Astrocyte (in vitro differentiated cells and primary cell): ENCODE results near the gene IMPDH2. TPM values are rescaled to one million over a fixed set of nuclear protein-coding genes. Genes with fewer than 3 reads are reported as not detected.

Experiments used
- DNase-seq: peaks from one replicate; pipeline ENCODE4 v3.0.0-alpha.2; 2010; ENCODE audit warnings: low read depth
- FAIRE-seq: peaks from 2 replicates; lab custom pipeline; 2011; peaks lifted over from hg19 to GRCh38; lab: Jason Lieb, UNC
- H2AFZ ChIP-seq: 2 replicates; pipeline ENCODE4 v1.6.0; 2012; ENCODE audit warnings: low read depth, low read length, inconsistent platforms
- H3K27ac ChIP-seq: 2 replicates; pipeline ENCODE4 v1.5.1; 2011; ENCODE audit warnings: low read depth, low read length, inconsistent platforms
- H3K27me3 ChIP-seq: 2 replicates; pipeline ENCODE4 v1.6.0; 2011; ENCODE audit warnings: low read length, inconsistent platforms; ENCODE audit not compliant: insufficient read depth
- H3K36me3 ChIP-seq: 2 replicates; pipeline ENCODE4 v1.5.1; 2011; ENCODE audit warnings: low read length, inconsistent platforms; ENCODE audit not compliant: insufficient read depth
- H3K4me1 ChIP-seq: 2 replicates; pipeline ENCODE4 v1.5.1; 2011; ENCODE audit warnings: low read length, inconsistent platforms; ENCODE audit not compliant: insufficient read depth
- H3K4me2 ChIP-seq: 2 replicates; pipeline ENCODE4 v1.6.0; 2012; ENCODE audit warnings: low read length, inconsistent platforms
- H3K4me3 ChIP-seq: 2 replicates; pipeline ENCODE4 v1.5.1; 2011; ENCODE audit warnings: low read depth, mild to moderate bottlenecking, low read length, inconsistent platforms; ENCODE audit not compliant: insufficient read depth
- H3K79me2 ChIP-seq: 2 replicates; pipeline ENCODE4 v1.6.0; 2012; ENCODE audit warnings: mild to moderate bottlenecking, low read length, inconsistent platforms; ENCODE audit not compliant: insufficient read depth
- H3K9ac ChIP-seq: 2 replicates; pipeline ENCODE4 v1.6.0; 2012; ENCODE audit warnings: mild to moderate bottlenecking, low read length, inconsistent platforms
- H3K9me3 ChIP-seq: 2 replicates; pipeline ENCODE4 v1.5.1; 2012; ENCODE audit warnings: low read depth, mild to moderate bottlenecking, low read length, inconsistent platforms; ENCODE audit not compliant: insufficient read depth
- H4K20me1 ChIP-seq: 2 replicates; pipeline ENCODE4 v1.6.0; 2012; ENCODE audit warnings: low read length, inconsistent platforms; ENCODE audit not compliant: insufficient read depth
- H3K27ac Mint-ChIP-seq: one replicate; pipeline ENCODE4 v1.8.0; 2021; ENCODE audit warnings: mild to moderate bottlenecking, mixed read lengths; ENCODE audit not compliant: unreplicated experiment
- H3K27me3 Mint-ChIP-seq: one replicate; pipeline ENCODE4 v1.8.0; 2021; ENCODE audit warnings: low read depth, mixed read lengths; ENCODE audit not compliant: unreplicated experiment
- H3K36me3 Mint-ChIP-seq: one replicate; pipeline ENCODE4 v1.8.0; 2021; ENCODE audit warnings: low read depth, mixed read lengths; ENCODE audit not compliant: unreplicated experiment
- H3K4me1 Mint-ChIP-seq: one replicate; pipeline ENCODE4 v1.8.0; 2021; ENCODE audit warnings: low read depth, mixed read lengths; ENCODE audit not compliant: unreplicated experiment
- H3K4me3 Mint-ChIP-seq: one replicate; pipeline ENCODE4 v1.8.0; 2021; ENCODE audit warnings: mild to moderate bottlenecking, moderate library complexity, mixed read lengths; ENCODE audit not compliant: unreplicated experiment
- H3K9me3 Mint-ChIP-seq: one replicate; pipeline ENCODE4 v1.8.0; 2021; ENCODE audit warnings: mild to moderate bottlenecking, mixed read lengths; ENCODE audit not compliant: unreplicated experiment
- EZH2 ChIP-seq: IDR thresholded peaks from 2 replicates; pipeline ENCODE4 v1.6.1; 2012; ENCODE audit warnings: mild to moderate bottlenecking, low read length, inconsistent platforms; ENCODE audit not compliant: insufficient read depth
- total RNA-seq: library from RNA; stranded (reverse); gene quantifications from 2 replicates; pipeline ENCODE4 v1.2.1, GENCODE V29; 2021
- TF ChIP-seq, protein P1 (sequence below): IDR thresholded peaks from 2 replicates; pipeline ENCODE4 v1.5.1; 2011; ENCODE audit warnings: low read depth, mild to moderate bottlenecking, inconsistent platforms, low read length, moderate library complexity; ENCODE audit not compliant: insufficient read depth

The IMPDH2 gene
- total RNA-seq, 1 donor from 2014 or later, result 119 TPM

GRCh38 chr3:49022688-49023171 is 6.5 kb downstream of the IMPDH2 start:
- Mint-ChIP-seq H3K4me1 (peaks cover 22% of the 10 kb centered on the region), H3K27me3 (no peaks in the 10 kb centered on the region), H3K9me3 (peaks cover 2% of the 10 kb centered on the region), H3K36me3 (peaks cover 18% of the 10 kb centered on the region), H3K4me3 (peak overlapping the region; percentile 93), H3K27ac (peak overlapping the region; percentile 92)
- Histone ChIP-seq H3K27ac (peak overlapping the region; percentile 94), H3K4me1 (peaks cover 21% of the 10 kb centered on the region), H2AFZ (no peak overlapping the region), H3K4me3 (peak overlapping the region; percentile 81), H3K27me3 (no peaks in the 10 kb centered on the region), H3K36me3 (peaks cover 40% of the 10 kb centered on the region), H3K4me2 (peak overlapping the region; percentile 95), H4K20me1 (peaks cover 53% of the 10 kb centered on the region), H3K79me2 (peaks cover 76% of the 10 kb centered on the region), H3K9ac (peak overlapping the region; percentile 95), H3K9me3 (no peaks in the 10 kb centered on the region)
- FAIRE-seq (no peak), DNase-seq (no peak)
- TF ChIP-seq, protein P1, sequence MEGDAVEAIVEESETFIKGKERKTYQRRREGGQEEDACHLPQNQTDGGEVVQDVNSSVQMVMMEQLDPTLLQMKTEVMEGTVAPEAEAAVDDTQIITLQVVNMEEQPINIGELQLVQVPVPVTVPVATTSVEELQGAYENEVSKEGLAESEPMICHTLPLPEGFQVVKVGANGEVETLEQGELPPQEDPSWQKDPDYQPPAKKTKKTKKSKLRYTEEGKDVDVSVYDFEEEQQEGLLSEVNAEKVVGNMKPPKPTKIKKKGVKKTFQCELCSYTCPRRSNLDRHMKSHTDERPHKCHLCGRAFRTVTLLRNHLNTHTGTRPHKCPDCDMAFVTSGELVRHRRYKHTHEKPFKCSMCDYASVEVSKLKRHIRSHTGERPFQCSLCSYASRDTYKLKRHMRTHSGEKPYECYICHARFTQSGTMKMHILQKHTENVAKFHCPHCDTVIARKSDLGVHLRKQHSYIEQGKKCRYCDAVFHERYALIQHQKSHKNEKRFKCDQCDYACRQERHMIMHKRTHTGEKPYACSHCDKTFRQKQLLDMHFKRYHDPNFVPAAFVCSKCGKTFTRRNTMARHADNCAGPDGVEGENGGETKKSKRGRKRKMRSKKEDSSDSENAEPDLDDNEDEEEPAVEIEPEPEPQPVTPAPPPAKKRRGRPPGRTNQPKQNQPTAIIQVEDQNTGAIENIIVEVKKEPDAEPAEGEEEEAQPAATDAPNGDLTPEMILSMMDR, result no peak
- TF ChIP-seq EZH2, result no peak

DNA sequence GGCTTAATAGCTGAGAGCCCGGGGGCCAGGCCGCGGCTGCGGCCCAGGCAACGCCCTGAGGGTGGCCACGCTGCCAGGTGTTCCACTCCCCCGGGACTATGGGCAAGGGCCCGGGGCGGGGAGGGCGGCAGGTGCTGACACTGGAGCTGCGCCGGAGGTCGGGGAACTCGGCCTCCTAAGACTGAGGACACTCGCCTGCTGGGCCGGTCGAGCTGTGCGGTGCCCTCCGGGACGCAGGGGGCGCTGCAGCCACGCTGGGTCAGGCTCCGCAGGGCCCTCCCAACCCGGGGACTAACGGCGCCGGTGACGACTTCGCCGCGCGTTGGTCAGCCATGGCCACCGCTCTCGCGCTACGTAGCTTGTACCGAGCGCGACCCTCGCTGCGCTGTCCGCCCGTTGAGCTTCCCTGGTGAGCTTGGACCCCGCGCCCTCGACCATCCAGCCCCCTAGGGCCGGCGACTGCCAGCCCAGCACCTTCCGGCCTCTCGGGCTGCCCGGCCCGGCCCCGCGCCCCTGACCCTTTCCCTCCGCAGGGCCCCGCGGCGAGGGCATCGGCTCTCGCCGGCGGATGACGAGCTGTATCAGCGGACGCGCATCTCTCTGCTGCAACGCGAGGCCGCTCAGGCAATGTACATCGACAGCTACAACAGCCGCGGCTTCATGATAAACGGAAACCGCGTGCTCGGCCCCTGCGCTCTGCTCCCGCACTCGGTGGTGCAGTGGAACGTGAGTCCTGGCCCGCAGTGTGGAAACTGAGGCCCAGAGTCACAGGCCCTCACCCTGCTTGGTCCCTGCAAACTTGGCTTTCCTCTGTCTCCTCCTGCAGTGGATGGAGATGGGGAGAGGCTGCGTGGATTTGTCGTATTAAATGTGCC is 7.1 kb downstream of the IMPDH2 start, which contains the start of gene NDUFAF3:
Gene NDUFAF3, plus strand, starts transcription at position 309 of the 875 bp plus-strand sequence. Its CDS starts 24 bp downstream, at position 333.
- Mint-ChIP-seq H3K9me3 (peaks cover 1% of the 10 kb centered on the region), H3K36me3 (peaks cover 13% of the 10 kb centered on the region), H3K4me3 (peak within 1 kb of the TSS; percentile 93), H3K27me3 (no peaks in the 10 kb centered on the region), H3K4me1 (peaks cover 22% of the 10 kb centered on the region), H3K27ac (peak within 1 kb of the TSS; percentile 92)
- peaks cover 26% of the 10 kb centered on the region for H3K4me1 ChIP-seq
- peak; percentile 85 for DNase-seq
- peak within 1 kb of the TSS; percentile 95 for H3K9ac ChIP-seq
- peak within 1 kb of the TSS; percentile 81 for H3K4me3 ChIP-seq
- H3K9me3 ChIP-seq, result no peaks in the 10 kb centered on the region
- H3K27me3 ChIP-seq, result no peaks in the 10 kb centered on the region
- H3K36me3 ChIP-seq, result peaks cover 34% of the 10 kb centered on the region
- FAIRE-seq, result no peak
- peaks cover 47% of the 10 kb centered on the region for H4K20me1 ChIP-seq
- H3K4me2 ChIP-seq, result peak within 1 kb of the TSS; percentile 95
- H3K79me2 ChIP-seq, result peaks cover 75% of the 10 kb centered on the region
- H2AFZ ChIP-seq, result peak within 1 kb of the TSS; percentile 74
- peak within 1 kb of the TSS; percentile 94 for H3K27ac ChIP-seq
- TF ChIP-seq, protein P1, result peak; percentile 56
- TF ChIP-seq EZH2, result no peak
